Activated T-cell treated with anti-CD3 and anti-CD28 coated beads, Interleukin-2, amount 50 U/mL, for 72 hours (primary cell): ENCODE measurements around the gene BRD7. TPM values are rescaled to one million over a fixed set of nuclear protein-coding genes. Genes with fewer than 3 reads are reported as not detected.

ENCODE experiments used
- ATAC-seq, 2 donors: fragments of 150-1000 bp; cut with Tn5 transposase; replicated peaks in 1 of 2; 2 replicates each; pipeline ENCODE4 v1.10.0; 2021; ENCODE audit warnings: moderate library complexity in 2 of 2, mild to moderate bottlenecking in 1 of 2
- DNase-seq, 2 donors: peaks; one replicate each; pipeline ENCODE4 v3.0.0; 2021 to 2022; ENCODE audit warnings: mixed read lengths in 1 of 2
- H3K27ac Mint-ChIP-seq: one replicate; pipeline ENCODE4 v1.8.0; 2022; ENCODE audit warnings: mild to moderate bottlenecking, moderate library complexity, mixed read lengths
- H3K27me3 Mint-ChIP-seq: one replicate; pipeline ENCODE4 v1.8.0; 2022; ENCODE audit warnings: low read depth, mixed read lengths
- H3K36me3 Mint-ChIP-seq, 2 donors: one replicate each; pipeline ENCODE4 v1.8.0; 2022; ENCODE audit warnings: mixed read lengths in 2 of 2, mild to moderate bottlenecking in 1 of 2; ENCODE audit not compliant: insufficient read depth in 2 of 2
- H3K4me1 Mint-ChIP-seq: one replicate; pipeline ENCODE4 v1.8.0; 2022; ENCODE audit warnings: low read depth, mixed read lengths
- H3K4me3 Mint-ChIP-seq, 2 donors: one replicate each; pipeline ENCODE4 v1.8.0; 2022; ENCODE audit warnings: mild to moderate bottlenecking in 2 of 2, mixed read lengths in 2 of 2, moderate library complexity in 2 of 2
- H3K9me3 Mint-ChIP-seq, 2 donors: one replicate each; pipeline ENCODE4 v1.8.0; 2022; ENCODE audit warnings: mixed read lengths in 2 of 2
- total RNA-seq, 2 donors: library from RNA; stranded (reverse); gene quantifications; one replicate each; pipeline ENCODE4 v1.2.3, GENCODE V29; 2022

The BRD7 gene
- total RNA-seq: 10 to 100 TPM; 74.8 to 84.2 TPM

DNA sequence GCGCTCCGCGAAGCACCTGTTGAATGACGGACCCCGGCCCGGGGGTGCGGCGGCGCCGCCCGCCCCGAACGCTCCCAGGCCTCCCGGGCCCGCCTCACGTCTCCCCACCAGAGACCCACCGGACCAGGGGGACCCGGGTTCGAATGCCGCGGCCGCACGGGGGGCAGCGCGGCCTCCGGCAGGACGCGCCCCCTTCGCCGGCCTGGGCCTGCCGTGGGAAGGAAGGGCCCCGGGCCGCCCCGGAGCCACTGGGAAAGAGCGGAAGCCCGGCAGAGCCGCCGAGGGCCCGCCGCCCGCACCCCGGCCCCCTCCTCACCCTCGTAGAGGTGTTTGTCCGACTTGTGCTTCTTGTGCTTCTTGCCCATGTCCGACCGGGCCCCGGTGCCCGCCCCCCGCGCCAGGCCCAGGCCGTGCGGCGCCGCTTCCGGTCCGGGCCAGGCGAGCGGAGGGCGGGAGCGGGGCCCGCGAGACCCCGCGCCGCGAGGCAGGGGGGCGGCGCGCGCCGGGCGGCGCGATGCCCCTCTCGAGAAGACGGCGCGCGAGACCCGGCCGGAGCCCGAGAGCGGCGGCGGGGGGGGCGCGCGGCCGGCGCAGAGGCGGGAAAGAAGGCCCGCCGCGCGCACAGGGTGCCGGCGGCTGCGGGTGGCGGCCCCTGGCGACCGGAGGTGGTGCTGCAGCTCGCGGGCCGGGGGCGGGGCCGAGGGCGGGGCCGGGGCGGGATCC, at the start of gene BRD7:
BRD7 (minus strand) TSS at position 579 of the 723 bp plus-strand sequence; CDS start at position 365, 214 bp downstream.
- ATAC-seq: peak; percentile 87 to 89
- peaks cover 54% of the 10 kb centered on the region for H3K4me1 Mint-ChIP-seq
- peaks cover 7 to 18% of the 10 kb centered on the region in 2 donors for H3K36me3 Mint-ChIP-seq
- H3K9me3 Mint-ChIP-seq: no peaks in the 10 kb centered on the region
- H3K27ac Mint-ChIP-seq: peak within 1 kb of the TSS; percentile 99
- DNase-seq: peak; percentile 63 to 82
- H3K27me3 Mint-ChIP-seq: peaks cover 5% of the 10 kb centered on the region
- H3K4me3 Mint-ChIP-seq: peak within 1 kb of the TSS; percentile 96 to 97

DNA sequence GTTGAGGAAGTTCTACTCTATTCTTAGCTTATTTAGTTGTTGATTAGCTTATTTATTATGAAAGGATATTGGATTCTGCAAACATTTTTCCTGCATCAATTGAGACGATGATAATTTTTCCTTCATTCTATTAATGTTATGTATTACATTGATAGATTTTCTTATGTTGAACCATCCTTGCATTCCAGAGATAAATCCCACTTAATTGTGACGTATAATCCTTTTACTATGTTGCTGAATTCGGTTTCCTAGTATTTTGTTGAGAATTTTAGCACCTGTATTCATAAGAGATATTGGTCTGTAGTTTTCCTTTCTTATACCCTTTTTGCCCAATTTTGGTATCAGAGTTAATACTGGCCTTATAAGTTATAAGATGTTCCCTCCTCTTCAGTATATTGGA, 47.6 kb upstream of the BRD7 start:
- ATAC-seq: no peak
- no peak overlapping the region for H3K4me3 Mint-ChIP-seq
- no peak for DNase-seq
- peaks cover 20 to 28% of the 10 kb centered on the region in 2 donors for H3K36me3 Mint-ChIP-seq
- peaks cover 17 to 24% of the 10 kb centered on the region in 2 donors for H3K9me3 Mint-ChIP-seq
- no peak overlapping the region for H3K27ac Mint-ChIP-seq
- H3K4me1 Mint-ChIP-seq: no peaks in the 10 kb centered on the region
- H3K27me3 Mint-ChIP-seq: no peaks in the 10 kb centered on the region

DNA sequence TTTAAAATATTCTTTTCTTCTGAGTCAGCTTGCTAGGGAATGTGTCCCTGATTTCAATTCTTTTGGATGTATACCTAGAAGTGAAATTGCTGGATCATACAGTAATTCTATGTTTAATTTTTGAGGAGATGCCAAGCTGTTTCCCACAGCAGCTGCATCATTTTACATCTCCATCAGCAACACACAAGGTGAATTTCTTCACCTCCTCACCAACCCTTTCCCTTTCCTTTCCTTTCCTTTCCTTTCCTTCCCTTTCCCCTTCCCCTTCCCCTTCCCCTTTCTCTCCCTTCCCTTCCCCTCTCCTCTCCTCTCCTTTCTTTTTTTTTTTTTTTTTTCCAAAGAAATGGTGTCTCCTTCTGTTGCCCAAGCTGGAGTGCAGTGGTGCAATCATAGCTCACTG, 45.4 kb upstream of the BRD7 start:
- ATAC-seq (no peak), DNase-seq (no peak)
- Mint-ChIP-seq H3K9me3 (peaks cover 13 to 14% of the 10 kb centered on the region in 2 donors), H3K27me3 (no peaks in the 10 kb centered on the region), H3K27ac (no peak overlapping the region), H3K4me1 (no peaks in the 10 kb centered on the region), H3K36me3 (peaks cover 6 to 19% of the 10 kb centered on the region in 2 donors), H3K4me3 (no peak overlapping the region)

DNA sequence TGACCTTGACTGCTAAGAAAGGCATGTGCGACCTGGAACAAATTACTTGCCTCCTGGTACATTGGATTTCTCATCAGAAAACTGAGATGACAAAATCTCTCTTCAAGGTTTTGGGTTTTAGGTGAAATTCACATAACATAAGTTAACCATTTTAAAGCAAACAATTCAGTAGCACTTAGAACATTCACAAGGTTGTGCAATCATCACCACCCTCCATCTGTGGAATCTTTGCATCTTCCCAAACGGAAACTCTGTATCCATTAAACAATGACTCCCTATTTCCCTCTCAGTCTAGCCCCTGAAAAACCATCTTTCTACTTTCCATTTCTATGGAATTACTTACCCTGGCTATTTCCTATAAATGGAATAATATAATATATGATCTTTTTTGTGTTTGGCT, 42.2 kb upstream of the BRD7 start:
- Mint-ChIP-seq H3K4me1 (no peaks in the 10 kb centered on the region), H3K36me3 (peaks cover 0 to 5% of the 10 kb centered on the region in 2 donors), H3K27ac (no peak overlapping the region), H3K9me3 (peaks cover 2 to 9% of the 10 kb centered on the region in 2 donors), H3K27me3 (no peaks in the 10 kb centered on the region), H3K4me3 (no peak overlapping the region)
- DNase-seq (no peak), ATAC-seq (no peak)

DNA sequence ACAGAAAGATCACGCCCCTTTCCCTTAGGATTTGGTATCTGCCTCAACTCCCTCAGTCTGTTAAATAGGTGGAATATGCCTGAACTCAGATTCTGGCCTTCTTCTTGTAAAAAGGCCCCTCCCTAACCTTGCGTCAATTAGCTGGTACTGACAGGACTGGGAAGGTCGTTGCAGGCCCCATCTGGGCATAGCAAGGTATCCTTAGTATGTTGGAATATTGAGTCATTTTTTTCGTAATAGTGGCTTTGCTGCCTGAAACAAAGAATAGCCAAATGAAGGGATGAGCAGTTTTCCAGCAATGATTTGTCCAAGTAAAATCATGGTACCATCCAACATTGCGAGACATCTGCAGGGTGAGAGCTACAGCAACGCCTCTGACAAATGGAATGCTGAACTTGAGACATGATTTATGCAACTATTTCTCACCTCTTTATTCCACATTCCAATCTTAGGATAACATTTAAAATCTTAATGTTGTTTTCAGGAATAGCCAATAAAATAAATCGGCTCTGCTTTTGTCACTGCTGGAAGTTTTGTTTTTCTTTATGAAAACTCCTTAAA, 39.3 kb upstream of the BRD7 start:
- Mint-ChIP-seq H3K27me3 (no peaks in the 10 kb centered on the region), H3K4me1 (no peaks in the 10 kb centered on the region), H3K4me3 (no peak overlapping the region), H3K27ac (no peak overlapping the region), H3K9me3 (peaks cover 2 to 6% of the 10 kb centered on the region in 2 donors), H3K36me3 (no peaks in the 10 kb centered on the region)
- DNase-seq: no peak
- no peak for ATAC-seq

DNA sequence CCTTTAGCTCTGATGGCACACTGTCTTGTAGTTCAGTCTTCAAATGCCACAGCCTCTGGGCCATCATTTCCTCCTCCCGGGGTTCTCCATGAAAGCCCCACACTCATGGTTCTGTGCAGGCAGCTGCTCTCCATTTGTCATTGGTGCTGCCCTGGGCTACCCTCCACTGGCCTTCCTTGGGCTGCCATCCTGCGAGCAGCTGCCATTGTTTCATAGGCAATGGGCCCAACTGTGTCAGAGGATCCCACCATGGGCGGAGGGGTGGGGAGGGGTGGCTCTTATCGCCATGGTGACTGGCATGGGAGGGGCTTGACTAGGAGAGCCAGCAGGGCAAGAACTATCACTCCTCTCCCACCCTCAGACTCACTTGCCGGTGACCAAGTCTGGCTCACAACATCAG, 38.6 kb upstream of the BRD7 start:
- Mint-ChIP-seq H3K4me1 (no peaks in the 10 kb centered on the region), H3K27ac (no peak overlapping the region), H3K4me3 (no peak overlapping the region), H3K27me3 (no peaks in the 10 kb centered on the region), H3K9me3 (peaks cover 2 to 6% of the 10 kb centered on the region in 2 donors), H3K36me3 (no peaks in the 10 kb centered on the region)
- DNase-seq (no peak), ATAC-seq (no peak)

DNA sequence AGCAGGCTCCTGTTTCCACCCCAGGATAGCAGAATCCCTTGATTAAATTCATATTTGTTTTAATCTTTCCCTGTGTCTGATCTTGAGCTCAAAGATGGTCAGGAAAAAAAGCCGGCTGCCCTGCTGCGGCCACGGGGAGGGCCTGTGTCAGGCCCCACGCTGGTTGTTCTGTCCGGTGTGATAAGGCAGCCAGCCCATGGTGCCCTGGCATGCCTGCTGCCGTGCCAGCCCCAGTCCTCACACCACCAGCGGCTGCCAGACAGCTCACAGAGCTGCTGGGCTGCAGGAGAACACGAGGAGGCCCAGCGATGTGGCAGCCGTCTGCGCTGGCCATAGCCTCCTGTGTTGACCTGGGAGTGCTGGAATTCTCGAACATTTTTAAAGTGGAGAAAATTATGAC, 34.7 kb upstream of the BRD7 start:
- ATAC-seq (no peak), DNase-seq (no peak)
- Mint-ChIP-seq H3K27me3 (no peaks in the 10 kb centered on the region), H3K4me3 (no peak overlapping the region), H3K36me3 (no peaks in the 10 kb centered on the region), H3K9me3 (no peaks in the 10 kb centered on the region), H3K4me1 (no peaks in the 10 kb centered on the region), H3K27ac (no peak overlapping the region)

DNA sequence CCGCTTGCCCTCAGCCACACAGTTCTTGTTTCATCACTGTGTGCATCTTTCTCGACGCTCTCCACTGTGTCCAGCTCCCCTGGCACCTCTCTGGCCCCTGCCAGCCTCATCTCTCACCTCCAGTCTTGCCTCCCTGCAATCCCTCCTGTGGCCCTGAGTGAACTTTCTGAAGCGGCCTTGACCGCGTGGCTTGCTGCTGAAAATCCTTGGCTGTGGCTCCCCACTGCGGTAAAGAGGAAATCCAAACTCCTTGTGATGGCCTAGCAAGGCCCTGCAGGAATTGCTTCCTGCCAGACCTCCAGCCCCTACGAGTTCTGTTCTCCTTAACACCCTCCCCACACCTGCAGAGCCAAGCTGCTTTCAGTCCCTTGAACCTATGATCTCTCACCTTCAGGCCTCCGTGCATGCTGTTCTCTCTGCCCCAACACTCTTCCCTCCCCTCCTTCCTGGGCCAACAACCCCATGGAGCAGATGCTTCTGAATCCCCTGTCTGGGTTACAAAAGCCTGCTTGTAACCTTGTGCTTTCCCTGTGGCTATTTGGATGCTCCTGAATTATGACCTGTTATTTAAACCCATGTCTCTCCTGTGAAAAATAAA, 33.6 kb upstream of the BRD7 start:
- Mint-ChIP-seq H3K27me3 (no peaks in the 10 kb centered on the region), H3K36me3 (no peaks in the 10 kb centered on the region), H3K27ac (no peak overlapping the region), H3K4me3 (no peak overlapping the region), H3K4me1 (no peaks in the 10 kb centered on the region), H3K9me3 (peaks cover 0 to 2% of the 10 kb centered on the region in 2 donors)
- DNase-seq: no peak
- no peak for ATAC-seq

DNA sequence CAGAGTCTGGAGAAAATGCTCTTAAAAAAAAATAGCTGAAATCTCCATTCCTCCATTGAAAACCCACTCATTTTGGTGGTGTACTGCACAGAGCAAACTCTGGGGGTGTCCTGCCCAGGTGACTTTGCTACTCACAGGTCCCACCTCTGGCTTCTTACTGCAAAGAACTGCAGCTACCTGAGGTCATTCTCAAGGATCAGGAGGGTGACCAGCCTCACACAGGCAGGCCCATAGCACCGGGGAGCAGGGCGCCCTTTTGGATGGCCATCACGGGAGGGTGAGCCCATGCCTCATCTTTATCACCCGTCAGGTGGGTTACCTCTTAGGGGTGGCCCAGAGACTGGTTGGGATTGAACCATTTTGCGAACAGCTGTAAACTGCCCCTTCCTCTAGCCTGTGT, 32.6 kb upstream of the BRD7 start:
- H3K36me3 Mint-ChIP-seq: no peaks in the 10 kb centered on the region
- peaks cover 8% of the 10 kb centered on the region for H3K4me1 Mint-ChIP-seq
- H3K9me3 Mint-ChIP-seq: peaks cover 0 to 2% of the 10 kb centered on the region in 2 donors
- DNase-seq (no peak), ATAC-seq (no peak)
- no peak overlapping the region for H3K4me3 Mint-ChIP-seq
- H3K27ac Mint-ChIP-seq: no peak overlapping the region
- H3K27me3 Mint-ChIP-seq: no peaks in the 10 kb centered on the region

DNA sequence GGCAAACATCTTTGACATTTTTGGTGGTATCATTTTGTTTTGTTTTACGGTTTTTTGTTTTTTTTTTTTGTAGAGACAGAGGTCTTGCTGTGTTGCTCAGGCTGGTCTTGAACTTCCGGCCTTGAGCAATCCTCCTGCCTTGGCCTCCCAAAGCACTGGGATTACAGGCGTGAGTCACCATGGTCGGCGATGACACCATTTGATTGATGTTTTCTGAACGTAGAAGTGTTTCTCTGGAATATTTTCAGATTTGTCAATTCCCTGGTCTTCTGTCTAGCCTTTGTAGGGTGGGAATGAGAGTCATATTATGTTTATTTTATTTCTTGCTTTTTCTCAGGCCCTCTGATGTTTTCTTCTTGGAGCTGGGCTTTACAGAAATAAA, 32.2 kb upstream of the BRD7 start:
- H3K4me3 Mint-ChIP-seq: no peak overlapping the region
- peaks cover 12% of the 10 kb centered on the region for H3K4me1 Mint-ChIP-seq
- no peaks in the 10 kb centered on the region for H3K27me3 Mint-ChIP-seq
- ATAC-seq (no peak), DNase-seq (no peak)
- H3K27ac Mint-ChIP-seq: no peak overlapping the region
- H3K9me3 Mint-ChIP-seq: peaks cover 0 to 3% of the 10 kb centered on the region in 2 donors
- no peaks in the 10 kb centered on the region for H3K36me3 Mint-ChIP-seq

DNA sequence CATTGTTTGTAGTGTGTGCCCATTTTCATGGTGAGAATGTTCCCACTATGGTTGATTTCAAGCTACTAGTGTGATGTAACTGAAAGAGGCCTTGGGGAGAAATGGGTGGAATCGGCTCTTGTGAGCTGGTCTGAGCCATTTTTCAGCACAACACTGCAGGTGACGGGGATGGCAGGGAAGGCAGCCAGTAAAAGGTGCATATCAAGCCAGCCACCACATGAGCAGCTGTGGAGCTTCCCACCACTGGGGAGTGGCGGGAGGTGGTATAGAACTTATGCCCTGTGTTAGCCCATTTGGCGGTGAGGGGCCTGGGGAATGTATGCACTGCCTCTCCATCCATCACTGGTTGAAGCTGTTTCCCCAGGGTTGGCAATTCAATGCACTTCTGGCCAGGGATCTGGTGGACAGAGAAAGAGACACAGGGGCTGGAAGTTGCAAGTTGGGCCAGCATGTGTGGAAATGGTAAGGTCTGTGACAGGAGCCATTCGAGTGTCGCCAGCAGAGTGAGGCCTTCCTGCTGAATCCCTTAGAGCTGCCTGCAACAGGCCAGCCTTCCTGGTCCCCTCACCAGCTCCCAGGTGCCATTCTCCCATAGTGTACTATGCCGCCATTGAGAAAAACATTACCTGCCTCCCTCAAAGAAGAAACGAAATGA, 31.7 kb upstream of the BRD7 start:
- H3K36me3 Mint-ChIP-seq: no peaks in the 10 kb centered on the region
- no peak for DNase-seq
- no peak overlapping the region for H3K27ac Mint-ChIP-seq
- no peak for ATAC-seq
- peaks cover 17% of the 10 kb centered on the region for H3K4me1 Mint-ChIP-seq
- H3K27me3 Mint-ChIP-seq: no peaks in the 10 kb centered on the region
- H3K9me3 Mint-ChIP-seq: peaks cover 0 to 3% of the 10 kb centered on the region in 2 donors
- H3K4me3 Mint-ChIP-seq: no peak overlapping the region

DNA sequence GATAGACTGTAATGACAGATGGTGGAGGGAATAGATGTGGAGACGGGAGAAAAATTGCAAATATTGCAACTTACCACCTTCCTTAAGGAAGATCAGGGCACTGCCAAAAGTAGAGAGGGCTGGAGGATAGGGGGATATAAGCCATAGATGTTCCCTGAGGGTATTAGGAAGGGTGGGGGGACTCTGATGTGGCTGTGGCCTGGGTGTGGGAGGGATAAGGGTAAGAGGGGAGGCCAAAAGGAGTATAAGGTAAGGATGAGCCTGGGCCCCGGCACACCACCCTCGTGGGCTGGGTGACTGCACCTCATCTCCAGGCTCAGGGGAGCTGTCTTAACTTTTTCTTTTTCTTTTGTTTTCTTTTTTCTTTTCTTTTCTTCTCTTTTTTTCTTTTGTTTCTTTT, 30.6 kb upstream of the BRD7 start:
- H3K27me3 Mint-ChIP-seq: no peaks in the 10 kb centered on the region
- DNase-seq (no peak), ATAC-seq (no peak)

DNA sequence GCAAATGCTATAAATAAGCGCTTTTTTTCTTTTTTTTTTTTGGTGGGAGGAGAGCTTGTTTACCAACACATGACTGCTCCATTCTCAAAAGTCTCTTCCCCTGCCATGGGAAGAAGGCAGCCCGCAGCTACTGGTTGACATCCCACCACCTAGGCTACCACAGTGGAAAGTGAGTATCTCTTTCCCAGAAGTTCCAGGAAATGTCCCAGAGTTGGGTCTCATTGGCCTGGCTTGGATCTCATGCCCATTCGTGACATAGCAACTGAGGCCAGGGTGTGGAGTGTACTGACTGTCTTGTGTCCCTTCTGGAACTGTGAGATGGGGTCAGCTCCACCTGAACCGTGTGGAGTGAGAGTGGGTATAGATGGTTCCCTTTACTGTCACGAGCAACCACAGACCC, 29.5 kb upstream of the BRD7 start:
- DNase-seq: no peak
- H3K4me3 Mint-ChIP-seq: no peak overlapping the region
- no peak overlapping the region for H3K27ac Mint-ChIP-seq
- H3K27me3 Mint-ChIP-seq: no peaks in the 10 kb centered on the region
- ATAC-seq: no peak
- H3K9me3 Mint-ChIP-seq: peaks cover 0 to 3% of the 10 kb centered on the region in 2 donors
- H3K4me1 Mint-ChIP-seq: peaks cover 17% of the 10 kb centered on the region
- no peaks in the 10 kb centered on the region for H3K36me3 Mint-ChIP-seq

More for the DNA sequence above, 30.6 kb upstream of the BRD7 start:
- no peak overlapping the region for H3K27ac Mint-ChIP-seq
- peaks cover 0 to 3% of the 10 kb centered on the region in 2 donors for H3K9me3 Mint-ChIP-seq
- H3K4me1 Mint-ChIP-seq: peaks cover 17% of the 10 kb centered on the region
- H3K4me3 Mint-ChIP-seq: no peak overlapping the region
- H3K36me3 Mint-ChIP-seq: no peaks in the 10 kb centered on the region
